IPS-15b (cell line): ENCODE measurements around the gene AP2S1.

Source experiments
- H3K27me3 ChIP-seq: one replicate; pipeline ENCODE4 v1.6.1; 2013; ENCODE audit warnings: low read length; ENCODE audit not compliant: control insufficient read depth, insufficient read depth
- H3K36me3 ChIP-seq: one replicate; pipeline ENCODE4 v1.6.1; 2013; ENCODE audit warnings: low read length; ENCODE audit not compliant: control insufficient read depth, insufficient read depth
- H3K4me1 ChIP-seq: one replicate; pipeline ENCODE4 v1.6.1; 2013; ENCODE audit warnings: mild to moderate bottlenecking, low read length; ENCODE audit not compliant: control insufficient read depth, insufficient read depth
- H3K4me3 ChIP-seq: one replicate; pipeline ENCODE4 v1.5.1; 2013; ENCODE audit warnings: low read depth, low read length
- H3K9ac ChIP-seq: one replicate; pipeline ENCODE4 v1.6.1; 2013; ENCODE audit warnings: low read depth, mild to moderate bottlenecking, low read length
- H3K9me3 ChIP-seq: one replicate; pipeline ENCODE4 v1.6.1; 2013; ENCODE audit warnings: mild to moderate bottlenecking, low read length; ENCODE audit not compliant: control insufficient read depth, insufficient read depth

AP2S1 gene

DNA sequence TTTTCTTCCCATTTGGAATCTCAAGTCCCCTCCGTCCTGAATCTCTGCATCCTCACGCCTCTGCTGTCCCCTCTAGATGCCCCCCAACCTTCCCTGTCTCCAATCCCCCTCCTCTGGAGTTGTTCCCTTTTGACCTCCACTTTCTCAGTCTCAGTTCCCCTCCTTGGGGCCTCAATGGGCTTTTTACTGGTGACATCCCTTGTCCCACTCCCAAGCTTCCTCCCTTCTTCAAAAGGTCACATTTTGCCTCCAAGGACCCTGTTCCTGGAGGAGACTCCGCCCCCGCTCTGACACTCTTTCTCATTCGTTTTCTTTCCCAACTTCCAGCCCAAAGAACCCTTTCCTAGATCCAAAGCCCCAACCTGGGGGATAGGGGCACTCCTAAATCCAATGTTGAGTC lies 1.0 kb downstream of the AP2S1 start:
- Histone ChIP-seq H3K9ac (peak overlapping the region; percentile 1), H3K27me3 (no peaks in the 10 kb centered on the region), H3K36me3 (peaks cover 5% of the 10 kb centered on the region), H3K4me3 (peak overlapping the region; percentile 83), H3K4me1 (no peaks in the 10 kb centered on the region), H3K9me3 (no peaks in the 10 kb centered on the region)

DNA sequence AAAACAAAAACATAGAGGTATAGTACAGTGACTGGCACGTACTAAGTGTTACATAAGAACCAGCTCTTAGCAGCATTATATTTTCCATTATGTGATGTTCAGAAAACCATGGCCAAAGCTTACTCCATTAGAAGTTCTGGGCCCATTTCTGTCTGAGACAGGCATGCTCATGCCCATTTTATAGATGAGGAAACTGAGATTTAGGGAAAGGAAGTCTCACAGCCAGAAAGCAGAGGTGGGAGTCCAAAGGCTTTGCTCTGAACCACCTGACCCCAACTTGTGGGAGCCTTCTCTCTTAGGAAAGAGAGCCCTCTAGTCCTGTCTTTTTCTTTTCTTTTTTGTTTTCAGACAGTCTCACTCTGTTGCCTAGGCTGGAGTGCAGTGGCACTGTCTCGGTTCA lies 2.3 kb downstream of the AP2S1 start:
- Histone ChIP-seq H3K36me3 (peaks cover 12% of the 10 kb centered on the region), H3K4me1 (no peaks in the 10 kb centered on the region), H3K27me3 (no peaks in the 10 kb centered on the region), H3K4me3 (no peak overlapping the region), H3K9ac (no peak overlapping the region), H3K9me3 (no peaks in the 10 kb centered on the region)

DNA sequence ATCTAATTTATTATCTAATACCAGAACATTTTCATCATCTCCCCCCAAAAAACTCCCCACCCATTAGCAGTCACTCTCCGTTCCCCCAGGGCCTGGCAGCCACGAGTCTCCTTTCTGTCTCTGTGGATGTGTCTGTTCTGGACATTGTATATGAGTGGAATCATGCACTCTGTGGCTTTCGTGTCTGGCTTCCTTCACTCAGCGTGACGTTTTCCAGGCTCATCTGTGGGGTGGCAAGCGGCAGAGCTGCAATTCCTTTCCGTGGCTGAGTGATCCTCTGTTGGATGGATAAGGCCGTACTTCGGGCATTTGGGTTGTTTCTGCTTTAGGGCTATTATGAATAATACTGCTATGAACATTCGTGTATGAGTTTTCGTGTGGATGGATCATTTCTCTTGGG lies 3.1 kb downstream of the AP2S1 start:
- Histone ChIP-seq H3K9ac (no peak overlapping the region), H3K9me3 (no peaks in the 10 kb centered on the region), H3K4me3 (no peak overlapping the region), H3K27me3 (no peaks in the 10 kb centered on the region), H3K4me1 (no peaks in the 10 kb centered on the region), H3K36me3 (peaks cover 19% of the 10 kb centered on the region)

DNA sequence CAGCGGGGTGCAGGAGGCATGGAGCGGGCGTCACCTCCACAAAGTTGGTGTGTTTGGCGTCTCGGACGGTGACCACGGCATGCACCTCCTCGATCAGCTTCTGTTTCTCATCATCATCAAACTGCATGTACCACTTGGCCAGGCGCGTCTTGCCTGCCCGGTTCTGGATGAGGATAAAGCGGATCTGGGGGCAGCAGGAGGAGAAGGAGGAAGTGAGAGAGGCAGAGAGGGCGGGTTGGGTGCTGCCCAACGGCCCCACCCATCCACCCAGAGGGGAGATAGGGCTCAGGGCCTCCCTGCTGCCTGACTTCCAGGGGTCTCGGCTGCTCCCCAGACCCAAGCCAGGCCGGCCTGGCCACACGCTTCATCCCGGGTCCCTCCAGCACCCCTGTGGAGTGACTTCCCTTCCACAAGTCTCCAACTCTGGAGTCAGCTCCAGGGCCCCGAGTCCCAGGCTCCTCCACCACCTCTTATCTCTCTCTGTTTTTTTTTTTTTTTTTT lies 4.6 kb downstream of the AP2S1 start:
- Histone ChIP-seq H3K4me3 (no peak overlapping the region), H3K9me3 (no peaks in the 10 kb centered on the region), H3K4me1 (no peaks in the 10 kb centered on the region), H3K9ac (no peak overlapping the region), H3K36me3 (peaks cover 19% of the 10 kb centered on the region), H3K27me3 (no peaks in the 10 kb centered on the region)

DNA sequence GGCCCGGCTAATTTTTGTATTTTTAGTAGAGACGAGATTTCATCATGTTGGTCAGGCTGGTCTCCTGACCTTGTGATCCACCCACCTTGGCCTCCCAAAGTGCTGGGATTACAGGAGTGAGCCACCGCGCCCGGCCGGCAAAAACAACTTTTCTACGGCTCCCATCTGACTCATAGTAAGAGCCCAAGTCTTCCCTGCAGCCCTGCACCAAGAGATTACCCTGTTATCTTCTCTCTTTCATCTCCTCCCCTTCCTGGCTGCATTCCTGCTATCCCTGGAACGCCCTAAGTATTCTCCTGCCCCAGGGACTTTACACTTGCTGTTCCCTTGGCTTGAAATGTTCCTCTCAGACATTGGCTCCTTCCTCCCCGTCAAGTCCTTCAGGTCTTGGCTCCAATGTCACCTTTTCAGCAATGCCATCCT lies 6.6 kb downstream of the AP2S1 start:
- Histone ChIP-seq H3K36me3 (peaks cover 24% of the 10 kb centered on the region), H3K9me3 (no peaks in the 10 kb centered on the region), H3K9ac (no peak overlapping the region), H3K4me3 (no peak overlapping the region), H3K4me1 (no peaks in the 10 kb centered on the region), H3K27me3 (no peaks in the 10 kb centered on the region)

DNA sequence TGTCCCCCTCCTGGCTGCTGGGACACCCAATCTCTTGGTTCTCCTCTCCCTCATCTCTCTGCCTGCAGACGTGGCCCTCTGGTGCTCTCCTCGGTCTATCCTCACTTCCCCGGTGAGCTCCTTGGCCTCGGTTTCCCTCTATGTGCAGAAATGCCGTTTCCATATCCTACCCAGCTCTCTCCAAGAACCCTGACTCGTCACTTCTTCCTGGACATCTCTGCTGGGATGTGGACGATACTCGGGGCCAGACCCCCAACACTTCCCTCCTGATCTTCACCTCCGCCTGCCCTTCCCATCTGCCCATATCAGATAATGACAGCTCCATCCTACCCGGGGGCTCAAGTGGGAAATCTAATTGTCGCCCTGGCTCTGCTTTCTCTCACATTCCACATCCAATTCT lies 7.9 kb downstream of the AP2S1 start:
- Histone ChIP-seq H3K9ac (no peak overlapping the region), H3K27me3 (no peaks in the 10 kb centered on the region), H3K4me1 (no peaks in the 10 kb centered on the region), H3K9me3 (no peaks in the 10 kb centered on the region), H3K36me3 (peaks cover 31% of the 10 kb centered on the region), H3K4me3 (no peak overlapping the region)

DNA sequence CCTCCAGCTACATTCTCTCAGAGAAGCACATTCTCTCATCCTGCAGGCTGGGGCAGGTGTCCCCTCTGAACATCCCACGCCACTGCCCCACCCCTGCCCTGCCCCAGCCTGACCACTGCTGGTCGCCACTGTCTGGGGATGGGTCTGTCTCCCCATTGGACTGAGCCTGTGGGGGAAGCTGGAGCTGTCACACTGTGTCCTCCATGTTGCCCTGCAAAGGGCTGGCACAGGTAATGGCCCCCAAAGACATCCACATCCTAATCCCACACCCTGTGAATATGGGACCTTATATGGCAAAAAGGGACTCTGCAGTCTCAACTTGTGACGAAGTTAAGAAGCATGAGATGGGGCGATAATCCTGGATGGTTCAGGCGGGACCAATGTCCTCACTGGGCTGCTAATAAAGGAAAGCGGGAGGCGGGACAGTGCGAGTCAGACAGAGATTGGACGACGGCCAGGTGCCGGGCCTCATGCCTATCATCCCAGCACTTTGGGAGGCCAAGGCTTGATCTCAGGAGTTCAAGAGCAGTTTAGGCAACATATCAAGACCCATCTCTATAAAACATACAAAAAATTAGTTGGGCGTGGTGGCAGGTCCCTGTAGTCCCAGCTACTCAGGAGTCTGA lies 9.1 kb downstream of the AP2S1 start:
- no peak overlapping the region for H3K9ac ChIP-seq
- no peaks in the 10 kb centered on the region for H3K4me1 ChIP-seq
- no peaks in the 10 kb centered on the region for H3K9me3 ChIP-seq
- H3K4me3 ChIP-seq: no peak overlapping the region
- no peaks in the 10 kb centered on the region for H3K27me3 ChIP-seq
- peaks cover 29% of the 10 kb centered on the region for H3K36me3 ChIP-seq

DNA sequence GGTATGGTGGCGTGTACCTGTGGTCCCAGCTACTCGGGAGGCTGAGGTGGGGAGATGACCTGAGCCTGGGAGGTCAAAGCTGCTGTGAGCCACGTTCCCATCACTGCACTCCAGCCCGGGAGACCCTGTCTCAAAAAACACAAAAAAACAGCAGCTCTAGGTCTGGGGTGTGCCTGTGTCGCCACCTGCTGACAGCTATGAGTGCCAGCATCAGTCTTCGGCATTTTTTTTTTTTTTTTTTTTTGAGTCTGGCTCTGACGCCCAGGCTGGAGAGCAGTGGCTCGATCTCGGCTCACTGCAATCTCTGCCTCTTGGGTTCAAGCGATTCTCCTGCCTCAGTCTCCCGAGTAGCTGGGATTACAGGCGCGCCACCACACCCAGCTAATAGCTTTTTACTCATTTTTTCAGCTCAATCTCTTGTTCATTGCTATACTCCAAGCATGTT lies 10.1 kb downstream of the AP2S1 start:
- Histone ChIP-seq H3K9ac (no peak overlapping the region), H3K36me3 (peaks cover 29% of the 10 kb centered on the region), H3K27me3 (no peaks in the 10 kb centered on the region), H3K4me3 (no peak overlapping the region), H3K4me1 (no peaks in the 10 kb centered on the region), H3K9me3 (no peaks in the 10 kb centered on the region)

DNA sequence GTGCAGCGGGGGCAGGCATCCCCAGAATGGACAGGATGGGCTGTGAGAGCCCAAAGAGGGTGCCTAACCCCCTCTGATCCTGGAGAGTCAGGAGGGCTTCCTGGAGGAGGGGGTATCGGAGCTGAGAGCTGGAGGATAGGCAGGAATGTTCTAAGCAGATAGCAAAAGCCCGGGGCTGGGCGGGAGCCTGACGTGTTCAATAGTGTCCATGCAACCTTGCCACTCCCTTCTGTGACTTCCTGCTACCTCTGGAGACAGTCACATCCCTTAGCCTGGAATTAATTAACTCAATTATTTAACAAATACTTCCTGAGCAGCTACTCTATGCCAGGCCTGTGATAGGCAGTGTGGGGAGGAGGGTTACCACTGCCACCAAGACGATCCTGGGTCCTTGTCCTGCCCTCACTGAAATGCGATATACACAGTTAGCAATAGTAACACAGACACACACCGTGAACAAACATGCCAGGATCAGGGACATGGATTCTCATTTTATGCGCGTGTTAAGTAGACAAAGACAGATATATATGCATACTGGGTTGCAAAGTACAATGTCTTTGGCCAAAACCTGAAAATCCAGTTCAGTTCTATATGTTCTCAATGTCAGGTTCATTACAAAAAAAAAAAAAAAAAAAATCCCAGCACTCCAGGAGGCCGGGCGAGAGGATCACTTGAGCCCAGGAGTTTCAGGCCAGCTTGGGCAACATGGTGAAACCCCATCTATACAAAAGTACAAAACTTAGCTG lies 10.7 kb downstream of the AP2S1 start:
- no peak overlapping the region for H3K9ac ChIP-seq
- peaks cover 29% of the 10 kb centered on the region for H3K36me3 ChIP-seq
- H3K9me3 ChIP-seq: no peaks in the 10 kb centered on the region
- no peaks in the 10 kb centered on the region for H3K27me3 ChIP-seq
- H3K4me1 ChIP-seq: no peaks in the 10 kb centered on the region
- no peak overlapping the region for H3K4me3 ChIP-seq

DNA sequence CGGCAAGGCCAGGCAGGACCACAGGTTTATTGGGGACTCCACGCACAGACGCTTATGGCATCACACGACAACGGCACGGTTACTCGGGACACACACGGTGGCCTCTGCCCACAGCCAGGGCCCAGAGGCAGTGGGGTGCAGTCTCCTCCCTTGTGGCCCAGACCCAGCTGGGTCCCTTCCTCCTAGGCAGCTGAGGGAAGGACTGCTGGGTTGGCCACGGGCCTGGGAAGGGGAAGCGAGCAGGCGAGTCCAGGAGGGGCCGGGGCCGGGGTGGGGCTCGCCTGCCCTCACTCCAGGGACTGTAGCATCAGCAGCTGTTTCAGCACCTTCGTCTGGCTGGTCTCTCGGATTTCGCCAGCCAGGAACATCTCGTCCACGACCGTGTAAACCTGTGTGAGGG lies 12.5 kb downstream of the AP2S1 start:
- Histone ChIP-seq H3K9ac (no peak overlapping the region), H3K4me1 (no peaks in the 10 kb centered on the region), H3K27me3 (no peaks in the 10 kb centered on the region), H3K4me3 (no peak overlapping the region), H3K36me3 (peaks cover 19% of the 10 kb centered on the region), H3K9me3 (no peaks in the 10 kb centered on the region)

DNA sequence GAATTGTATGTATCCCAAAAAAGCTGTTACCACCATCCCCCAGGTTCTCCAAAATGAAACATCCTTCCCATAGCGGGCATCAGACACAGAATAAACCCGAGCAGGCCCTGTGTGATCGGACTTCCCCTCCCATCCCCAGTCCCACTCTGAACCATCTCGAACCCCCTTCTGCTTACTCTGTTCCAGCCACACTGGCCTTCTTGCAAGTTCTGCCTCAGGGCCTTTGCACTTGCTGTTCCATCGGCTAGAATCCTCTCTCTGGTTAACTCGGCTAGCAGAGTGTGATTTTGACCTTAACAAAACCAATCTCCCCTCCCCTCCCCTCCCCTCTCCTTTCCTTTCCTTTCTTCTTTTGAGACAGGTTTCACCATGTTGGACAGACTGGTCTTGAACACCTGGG lies 15.7 kb downstream of the AP2S1 start:
- no peak overlapping the region for H3K9ac ChIP-seq
- no peaks in the 10 kb centered on the region for H3K4me1 ChIP-seq
- peaks cover 15% of the 10 kb centered on the region for H3K36me3 ChIP-seq
- H3K27me3 ChIP-seq: no peaks in the 10 kb centered on the region
- H3K9me3 ChIP-seq: no peaks in the 10 kb centered on the region
- H3K4me3 ChIP-seq: no peak overlapping the region

DNA sequence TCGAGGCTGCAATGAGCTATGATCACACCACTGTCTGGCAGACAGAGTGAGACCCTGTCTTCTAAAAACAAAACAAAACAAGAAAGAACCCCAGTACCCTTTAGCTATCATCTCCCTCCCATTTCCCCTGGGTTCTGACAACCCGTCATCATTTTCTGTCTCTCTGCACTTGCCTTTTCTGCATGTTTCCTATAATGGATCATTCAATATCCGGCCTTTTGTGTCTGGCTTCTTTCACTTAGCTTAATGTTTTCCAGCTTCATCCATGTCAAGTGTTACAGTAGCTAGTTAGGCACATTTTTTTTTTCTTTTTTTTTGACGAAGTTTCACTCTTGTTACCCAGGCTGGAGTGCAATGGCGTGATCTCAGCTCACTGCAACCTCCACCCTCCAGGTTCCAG lies 16.5 kb downstream of the AP2S1 start:
- Histone ChIP-seq H3K4me3 (no peak overlapping the region), H3K36me3 (peaks cover 10% of the 10 kb centered on the region), H3K4me1 (no peaks in the 10 kb centered on the region), H3K9me3 (no peaks in the 10 kb centered on the region), H3K27me3 (no peaks in the 10 kb centered on the region), H3K9ac (no peak overlapping the region)
